ENCODE results near the gene COL4A2.
"Not testable (repeated sequence)": the region's sequence is repeated elsewhere in the genome, so short reads cannot be mapped to it uniquely, and the experiment has no call there.

- TF ChIP-seq POLR2A, CTCF, POLR2AphosphoS5 (IDR thresholded peaks at IDR 0.05): not testable (repeated sequence)
These were observed 146.0 kb downstream of the COL4A2 start for GRCh38 chr13:110453091-110453490.
